Cardiac fibroblast (primary cell): ENCODE measurements around the gene COL27A1.

Experiments used
- DNase-seq, 2 donors: peaks; one replicate each; pipeline versions ENCODE4 v3.0.0 to v3.0.0-alpha.2; 2010; ENCODE audit warnings: low read depth in 2 of 2
- H3K4me3 ChIP-seq, 2 donors: replicated peaks in 1 of 2; 1 replicate in 1 of 2; 2 replicates in 1 of 2; pipeline ENCODE4 v1.5.1; 2011; ENCODE audit warnings: low read depth in 2 of 2, low read length in 2 of 2, mild to moderate bottlenecking in 2 of 2, moderate library complexity in 1 of 2
- CTCF ChIP-seq: IDR thresholded peaks from one replicate; pipeline ENCODE4 v1.5.1; 2011; ENCODE audit warnings: low read depth, mild to moderate bottlenecking, low read length, inconsistent platforms

Gene COL27A1

GRCh38 chr9:114131808-114132549 is 23.4 kb upstream of the COL27A1 start:
- DNase-seq: no peak

GRCh38 chr9:114132550-114132918 is 22.8 kb upstream of the COL27A1 start:
- no peak overlapping the region for H3K4me3 ChIP-seq
- TF ChIP-seq CTCF: no peak
- no peak for DNase-seq

More at GRCh38 chr9:114131808-114132549, 23.4 kb upstream of the COL27A1 start:
- TF ChIP-seq CTCF: no peak
- no peak overlapping the region for H3K4me3 ChIP-seq

- no peak overlapping the region for H3K4me3 ChIP-seq
- DNase-seq: no peak
- no peak for TF ChIP-seq CTCF
Measured at GRCh38 chr9:114134827-114135396, 20.4 kb upstream of the COL27A1 start.

GRCh38 chr9:114137831-114138230 is 17.5 kb upstream of the COL27A1 start:
- no peak for DNase-seq
- no peak overlapping the region for H3K4me3 ChIP-seq
- TF ChIP-seq CTCF: no peak

GRCh38 chr9:114138552-114138971 is 16.8 kb upstream of the COL27A1 start:
- TF ChIP-seq CTCF: no peak
- no peak overlapping the region for H3K4me3 ChIP-seq
- peak in 1 of 2 donors; percentile 20 for DNase-seq

GRCh38 chr9:114139071-114139470 is 16.3 kb upstream of the COL27A1 start:
- TF ChIP-seq CTCF: no peak
- no peak overlapping the region for H3K4me3 ChIP-seq
- no peak for DNase-seq
